GM13977 (cell line): ENCODE results near the gene MYZAP.

ENCODE experiments used
- DNase-seq: peaks from one replicate; pipeline ENCODE4 v3.0.0; 2012; ENCODE audit warnings: low spot score
- CTCF ChIP-seq: IDR thresholded peaks from 2 replicates; pipeline ENCODE4 v1.5.1; 2012; ENCODE audit warnings: mild to moderate bottlenecking, control low read depth; ENCODE audit not compliant: insufficient read depth; ENCODE audit errors: extremely low read depth, missing control alignments
- in situ Hi-C: fragments of 300-500 bp; cut with MboI; formaldehyde crosslinking; loops from one replicate; pipeline ENCODE4 v1.12.0; 2022; ENCODE audit warnings: low sequenced_read_pairs, low pct_unique_long_range_greater_than_20kb, mixed read lengths, inconsistent platforms; ENCODE audit not compliant: unreplicated experiment

Gene MYZAP

DNA sequence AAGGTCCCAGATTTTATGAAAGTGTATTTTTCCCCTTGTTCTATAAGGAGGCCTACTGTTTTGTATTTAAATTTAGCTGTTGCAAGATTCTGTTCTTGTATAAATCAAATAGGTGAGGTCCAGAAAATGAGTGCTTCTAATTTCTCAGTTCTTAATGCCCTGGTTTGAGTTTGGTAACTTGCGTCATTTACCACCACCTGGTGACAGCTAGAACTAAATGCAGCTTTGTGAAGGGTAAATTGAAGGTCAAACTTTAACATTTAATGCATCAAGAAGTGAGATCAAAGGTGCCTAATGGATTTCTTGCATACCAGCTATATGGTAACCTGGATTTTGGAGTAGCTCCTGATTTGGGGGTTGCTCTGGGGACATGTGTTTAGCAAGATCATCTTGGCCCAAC lies 64.1 kb downstream of the MYZAP start:
- DNase-seq: no peak
- TF ChIP-seq CTCF: no peak

DNA sequence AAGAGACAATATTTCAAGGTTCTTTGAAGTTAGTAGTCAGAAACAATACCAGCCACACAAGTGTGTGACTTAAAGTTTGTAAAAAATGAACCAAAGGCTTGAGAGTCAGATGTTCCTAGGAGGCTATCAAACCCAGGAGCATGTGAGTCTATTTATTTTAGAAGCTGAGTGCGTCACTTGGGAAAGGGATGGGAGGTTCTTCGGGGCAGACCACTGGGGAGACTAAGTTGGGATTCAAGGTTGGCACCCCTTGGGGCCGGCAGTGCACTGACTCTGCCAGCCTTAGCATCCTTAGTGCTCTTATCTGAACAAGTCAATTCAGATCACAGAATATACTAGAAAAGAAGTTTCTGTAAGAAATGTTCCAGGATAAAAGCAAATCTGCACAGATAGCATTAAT lies 64.7 kb downstream of the MYZAP start:
- no peak for TF ChIP-seq CTCF
- DNase-seq: no peak
- in situ Hi-C loops: no loop called here

More for the DNA sequence above, 64.1 kb downstream of the MYZAP start:
- in situ Hi-C loops: no loop called here

GRCh38 chr15:57657619-57658018 lies 65.9 kb downstream of the MYZAP start:
- DNase-seq: no peak
- in situ Hi-C loops: no loop called here
- no peak for TF ChIP-seq CTCF

DNA sequence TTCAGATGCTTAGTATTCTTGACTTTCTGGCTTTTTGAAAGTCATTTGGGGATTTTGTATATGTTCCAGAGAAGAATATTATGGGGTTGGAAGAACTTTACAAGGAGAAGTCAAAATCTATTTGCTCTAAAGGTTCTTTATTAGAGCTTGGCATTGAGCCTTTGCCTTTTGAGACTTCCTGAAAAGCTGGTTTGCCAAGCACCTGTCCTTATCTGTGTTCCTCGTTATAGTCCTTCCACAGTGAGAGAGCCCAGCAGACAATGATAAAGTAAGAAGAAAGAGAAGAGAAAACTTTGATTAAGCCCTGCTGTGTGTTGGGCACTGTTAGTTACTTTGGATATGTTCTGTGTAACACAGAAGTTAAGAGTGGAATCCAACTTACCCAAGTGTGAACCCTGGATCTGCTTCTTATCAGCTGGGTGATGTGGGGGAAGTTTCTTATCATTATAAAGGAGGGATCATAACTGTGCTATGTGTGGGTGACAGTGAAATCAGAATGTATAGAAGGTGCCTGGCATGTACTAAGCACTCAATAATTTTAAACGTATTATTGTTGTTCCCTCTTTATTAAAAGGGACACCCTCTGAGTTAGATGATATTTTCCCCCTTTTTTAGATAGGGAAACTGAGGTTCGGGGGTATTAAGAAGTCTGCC lies 70.5 kb downstream of the MYZAP start:
- DNase-seq: no peak
- TF ChIP-seq CTCF: no peak
- in situ Hi-C loops: no loop called here

DNA sequence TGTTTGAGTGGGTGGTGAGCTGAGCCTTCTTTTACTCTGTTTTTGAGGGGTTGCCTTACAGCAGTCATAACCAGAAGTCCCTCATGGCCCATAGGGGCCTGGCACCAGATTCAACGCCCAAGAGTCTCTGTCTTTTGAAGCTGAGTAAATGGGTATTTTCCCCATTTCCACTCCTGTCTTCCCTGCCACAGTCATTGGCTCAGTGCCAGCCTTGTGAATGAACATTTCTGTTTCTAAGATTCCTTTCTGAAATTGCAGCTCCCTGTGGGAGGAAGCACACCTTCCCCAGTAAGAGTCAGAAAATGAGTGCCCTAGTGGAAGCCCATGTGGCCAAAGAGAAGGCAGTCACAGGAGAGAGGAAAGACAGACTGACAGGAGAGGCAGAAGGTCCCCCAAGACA lies 71.1 kb downstream of the MYZAP start:
- no peak for TF ChIP-seq CTCF
- in situ Hi-C loops: no loop called here
- DNase-seq: no peak

DNA sequence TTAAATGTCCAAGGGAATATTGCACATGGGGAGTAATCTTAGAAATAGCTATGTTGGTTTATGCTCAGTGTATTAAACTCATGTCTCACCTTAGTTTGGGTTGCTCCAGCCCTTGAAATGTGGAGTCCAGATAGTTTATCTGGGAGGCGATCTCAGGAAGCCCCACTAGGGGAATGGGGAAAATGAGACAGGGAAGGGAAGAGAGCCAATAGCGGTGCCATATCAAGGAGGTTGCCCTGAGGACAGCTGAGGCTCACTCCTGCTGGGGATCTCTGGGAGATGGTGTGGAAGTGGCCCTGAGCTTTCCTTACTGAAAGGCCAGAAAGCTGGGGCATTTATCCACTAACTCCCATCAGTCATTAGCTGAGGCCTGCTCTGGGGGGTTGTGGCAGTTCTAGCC lies 71.6 kb downstream of the MYZAP start:
- in situ Hi-C loops: no loop called here

More for the DNA sequence above, 71.6 kb downstream of the MYZAP start:
- no peak for DNase-seq
- TF ChIP-seq CTCF: no peak
